Prostate gland (tissue), 2 donors: ENCODE measurements around the gene STIM1.

Source experiments
- POLR2AphosphoS5 ChIP-seq: sonication (generic); formaldehyde crosslinking; IDR thresholded peaks from one replicate; pipeline ENCODE4 v1.6.1; 2017; ENCODE audit warnings: antibody characterized with exemption
- TF ChIP-seq, protein P1 (sequence below), 4 experiments: fragments of 200-600 bp in 2 of 4; fragments of 450-650 bp in 2 of 4; sonication (generic) in 2 of 4; IDR thresholded peaks; 1 replicate in 3 of 4; 2 replicates in 1 of 4; pipeline ENCODE4 v1.5.1; 2016 to 2019; ENCODE audit warnings: antibody characterized with exemption in 4 of 4, mild to moderate bottlenecking in 2 of 4, moderate library complexity in 2 of 4

GRCh38 chr11:4068962-4069361 lies 213.5 kb downstream of the STIM1 start:
- TF ChIP-seq, protein P1, sequence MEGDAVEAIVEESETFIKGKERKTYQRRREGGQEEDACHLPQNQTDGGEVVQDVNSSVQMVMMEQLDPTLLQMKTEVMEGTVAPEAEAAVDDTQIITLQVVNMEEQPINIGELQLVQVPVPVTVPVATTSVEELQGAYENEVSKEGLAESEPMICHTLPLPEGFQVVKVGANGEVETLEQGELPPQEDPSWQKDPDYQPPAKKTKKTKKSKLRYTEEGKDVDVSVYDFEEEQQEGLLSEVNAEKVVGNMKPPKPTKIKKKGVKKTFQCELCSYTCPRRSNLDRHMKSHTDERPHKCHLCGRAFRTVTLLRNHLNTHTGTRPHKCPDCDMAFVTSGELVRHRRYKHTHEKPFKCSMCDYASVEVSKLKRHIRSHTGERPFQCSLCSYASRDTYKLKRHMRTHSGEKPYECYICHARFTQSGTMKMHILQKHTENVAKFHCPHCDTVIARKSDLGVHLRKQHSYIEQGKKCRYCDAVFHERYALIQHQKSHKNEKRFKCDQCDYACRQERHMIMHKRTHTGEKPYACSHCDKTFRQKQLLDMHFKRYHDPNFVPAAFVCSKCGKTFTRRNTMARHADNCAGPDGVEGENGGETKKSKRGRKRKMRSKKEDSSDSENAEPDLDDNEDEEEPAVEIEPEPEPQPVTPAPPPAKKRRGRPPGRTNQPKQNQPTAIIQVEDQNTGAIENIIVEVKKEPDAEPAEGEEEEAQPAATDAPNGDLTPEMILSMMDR (IDR thresholded peaks at IDR 0.05): no peak
- TF ChIP-seq POLR2AphosphoS5: no peak
